HG02623 (cell line): Measurements from ENCODE around the gene AP1B1.
"Not testable (repeated sequence)": the region's sequence is repeated elsewhere in the genome, so short reads cannot be mapped to it uniquely, and the experiment has no call there.

Experiments
- ATAC-seq: cut with Tn5 transposase; IDR thresholded peaks from one replicate; pipeline ENCODE4 v1.9.1; 2021; ENCODE audit warnings: moderate library complexity; ENCODE audit not compliant: unreplicated experiment

AP1B1 gene

GRCh38 chr22:29387921-29388758 is at the start of gene AP1B1:
Gene AP1B1, minus strand, starts transcription at chr22:29388570. Its CDS starts 21,327 bp downstream, at chr22:29367243.
- ATAC-seq, result peak; percentile 84

GRCh38 chr22:29435236-29436136 is 47.1 kb upstream of the AP1B1 start:
- no peak for ATAC-seq

GRCh38 chr22:29434288-29434687 is 45.9 kb upstream of the AP1B1 start:
- no peak for ATAC-seq

GRCh38 chr22:29433856-29434255 is 45.5 kb upstream of the AP1B1 start:
- no peak for ATAC-seq

GRCh38 chr22:29431986-29432385 is 43.6 kb upstream of the AP1B1 start:
- no peak for ATAC-seq

- no peak for ATAC-seq
These were observed 38.9 kb upstream of the AP1B1 start for GRCh38 chr22:29427176-29427760.

GRCh38 chr22:29426476-29426875 is 38.1 kb upstream of the AP1B1 start:
- ATAC-seq, result no peak

GRCh38 chr22:29418704-29419103 is 30.3 kb upstream of the AP1B1 start:
- not testable (repeated sequence) for ATAC-seq

- not testable (repeated sequence) for ATAC-seq
These were observed 26.7 kb upstream of the AP1B1 start for GRCh38 chr22:29414951-29415591.

- ATAC-seq, result not testable (repeated sequence)
These were observed 24.4 kb upstream of the AP1B1 start for GRCh38 chr22:29412772-29413171.

GRCh38 chr22:29411569-29412211 is 23.3 kb upstream of the AP1B1 start:
- not testable (repeated sequence) for ATAC-seq

- no peak for ATAC-seq
These were observed 20.6 kb upstream of the AP1B1 start for GRCh38 chr22:29408940-29409339.

GRCh38 chr22:29401538-29401937 is 13.2 kb upstream of the AP1B1 start:
- not testable (repeated sequence) for ATAC-seq

GRCh38 chr22:29400576-29400975 is 12.2 kb upstream of the AP1B1 start:
- ATAC-seq, result no peak

GRCh38 chr22:29397791-29398190 is 9.4 kb upstream of the AP1B1 start:
- no peak for ATAC-seq

GRCh38 chr22:29396126-29396525 is 7.8 kb upstream of the AP1B1 start:
- ATAC-seq, result no peak

GRCh38 chr22:29394931-29395581 is 6.7 kb upstream of the AP1B1 start:
- peak; percentile 66 for ATAC-seq

GRCh38 chr22:29393019-29393608 is 4.7 kb upstream of the AP1B1 start:
- ATAC-seq, result no peak

- no peak for ATAC-seq
These were observed 3.2 kb upstream of the AP1B1 start for GRCh38 chr22:29391546-29391945.
